ENCODE measurements around the gene ASPA. TPM values are rescaled to one million over a fixed set of nuclear protein-coding genes. Genes with fewer than 3 reads are reported as not detected.

Gene ASPA
- polyA plus RNA-seq, 1 experiment, result not detected

DNA sequence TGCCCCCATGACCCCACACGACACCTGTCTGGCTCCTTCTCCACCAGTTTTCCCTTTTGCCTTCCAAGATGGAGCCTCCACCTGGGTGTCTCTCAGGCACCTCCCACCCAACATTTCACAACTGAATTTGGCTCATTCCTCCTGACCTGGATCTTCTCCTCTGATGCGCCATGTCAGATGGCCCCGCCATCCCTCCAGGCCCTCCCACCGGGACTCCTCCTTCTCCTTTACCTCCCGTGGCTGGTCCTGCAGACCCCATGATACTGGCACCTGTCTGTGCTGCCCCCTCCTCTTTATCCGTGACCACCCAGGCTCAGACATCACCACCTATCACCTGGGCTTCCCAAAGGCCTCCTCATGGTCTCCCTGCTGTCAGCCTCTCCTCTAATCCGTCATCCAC, 77.1 kb downstream of the ASPA start:
- Histone ChIP-seq H3K27me3 (ENCODE audit: control insufficient read depth, insufficient read depth, low read length) (no peaks in the 10 kb centered on the region), H3K4me3 (ENCODE audit: low read depth, low read length) (no peak overlapping the region), H3K36me3 (ENCODE audit: control insufficient read depth, insufficient read depth, low read length) (no peaks in the 10 kb centered on the region)
- TF ChIP-seq, protein P1, sequence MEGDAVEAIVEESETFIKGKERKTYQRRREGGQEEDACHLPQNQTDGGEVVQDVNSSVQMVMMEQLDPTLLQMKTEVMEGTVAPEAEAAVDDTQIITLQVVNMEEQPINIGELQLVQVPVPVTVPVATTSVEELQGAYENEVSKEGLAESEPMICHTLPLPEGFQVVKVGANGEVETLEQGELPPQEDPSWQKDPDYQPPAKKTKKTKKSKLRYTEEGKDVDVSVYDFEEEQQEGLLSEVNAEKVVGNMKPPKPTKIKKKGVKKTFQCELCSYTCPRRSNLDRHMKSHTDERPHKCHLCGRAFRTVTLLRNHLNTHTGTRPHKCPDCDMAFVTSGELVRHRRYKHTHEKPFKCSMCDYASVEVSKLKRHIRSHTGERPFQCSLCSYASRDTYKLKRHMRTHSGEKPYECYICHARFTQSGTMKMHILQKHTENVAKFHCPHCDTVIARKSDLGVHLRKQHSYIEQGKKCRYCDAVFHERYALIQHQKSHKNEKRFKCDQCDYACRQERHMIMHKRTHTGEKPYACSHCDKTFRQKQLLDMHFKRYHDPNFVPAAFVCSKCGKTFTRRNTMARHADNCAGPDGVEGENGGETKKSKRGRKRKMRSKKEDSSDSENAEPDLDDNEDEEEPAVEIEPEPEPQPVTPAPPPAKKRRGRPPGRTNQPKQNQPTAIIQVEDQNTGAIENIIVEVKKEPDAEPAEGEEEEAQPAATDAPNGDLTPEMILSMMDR (IDR thresholded peaks at IDR 0.05; ENCODE audit: insufficient read depth, low read depth, low read length), result no peak
- ChIA-PET CTCF (interaction anchor here (1.6 kb wide), 1 partner anchor 16 kb away, joined by 5 read pairs; no protein-coding TSS in a partner anchor), POLR2A (no interaction called here)
- DNase-seq (ENCODE audit: low read depth), result no peak

Other genes with a start within 250 kb of the ASPA start
- not detected in 2 replicates for gene OR3A1, start 177.6 kb upstream of the ASPA start, polyA plus RNA-seq (2011; rRNA removed)
- gene OR3A2, start 89.7 kb upstream of the ASPA start, polyA plus RNA-seq (2011; rRNA removed), result not detected in 2 replicates
- not detected in 2 replicates for gene OR1E1, start 77.6 kb upstream of the ASPA start, polyA plus RNA-seq (2011; rRNA removed)
- gene OR3A3, start 64.6 kb upstream of the ASPA start, polyA plus RNA-seq (2011; rRNA removed), result not detected in 2 replicates
- gene OR1E2, start 42.2 kb upstream of the ASPA start, polyA plus RNA-seq (2011; rRNA removed), result not detected in 2 replicates
- gene SPATA22, start 4.2 kb upstream of the ASPA start, polyA plus RNA-seq (2011; rRNA removed), result not detected in 2 replicates
- gene TRPV3, start 81.8 kb downstream of the ASPA start, polyA plus RNA-seq (2011; rRNA removed), result 0.54 and 0.56 TPM in 2 replicates
- 1.6 and 1.7 TPM in 2 replicates for gene TRPV1, start 133.4 kb downstream of the ASPA start, polyA plus RNA-seq (2011; rRNA removed)
- gene SHPK, start 160.3 kb downstream of the ASPA start, polyA plus RNA-seq (2011; rRNA removed), result 4.5 and 5.6 TPM in 2 replicates
- gene CTNS, start 160.8 kb downstream of the ASPA start, polyA plus RNA-seq (2011; rRNA removed), result 4.9 and 5.0 TPM in 2 replicates
- gene TAX1BP3, start 192.6 kb downstream of the ASPA start, polyA plus RNA-seq (2011; rRNA removed), result 137 and 207 TPM in 2 replicates
- gene EMC6, start 192.8 kb downstream of the ASPA start, polyA plus RNA-seq (2011; rRNA removed), result 38.6 and 42.2 TPM in 2 replicates
- gene P2RX5, start 220.2 kb downstream of the ASPA start, polyA plus RNA-seq (2011; rRNA removed), result 5.0 and 6.5 TPM in 2 replicates
- 2.1 and 2.9 TPM in 2 replicates for gene HASPIN, start 247.9 kb downstream of the ASPA start, polyA plus RNA-seq (2011; rRNA removed)

Measured in BJ (cell line).